ENCODE results near the gene SYP. TPM values are rescaled to one million over a fixed set of nuclear protein-coding genes. Genes with fewer than 3 reads are reported as not detected.
"Not testable (repeated sequence)": the region's sequence is repeated elsewhere in the genome, so short reads cannot be mapped to it uniquely, and the experiment has no call there.

Gene SYP
- total RNA-seq, 1 donor from 2014 or later: 0.27 TPM

GRCh38 chrX:49157194-49157593, 42.8 kb downstream of the SYP start:
- no peak for DNase-seq (ENCODE audit: low spot score in 2 of 2, unreplicated experiment in 2 of 2)
- H3K27me3 Mint-ChIP-seq (ENCODE audit: low read depth): no peaks in the 10 kb centered on the region
- peak overlapping the region; percentile 17 for H3K4me3 Mint-ChIP-seq
- H3K27ac Mint-ChIP-seq: no peak overlapping the region
- peaks cover under 1% of the 10 kb centered on the region for H3K36me3 Mint-ChIP-seq
- peaks cover 10% of the 10 kb centered on the region for H3K4me1 Mint-ChIP-seq
- peaks cover 9% of the 10 kb centered on the region for H3K9me3 Mint-ChIP-seq
- no peak for TF ChIP-seq CTCF (IDR thresholded peaks at IDR 0.05; ENCODE audit: unreplicated experiment)

- H3K9me3 Mint-ChIP-seq: peaks cover 9% of the 10 kb centered on the region
- H3K27ac Mint-ChIP-seq: peak overlapping the region; percentile 99
- H3K27me3 Mint-ChIP-seq (ENCODE audit: low read depth): no peaks in the 10 kb centered on the region
- H3K36me3 Mint-ChIP-seq: peaks cover 2% of the 10 kb centered on the region
- H3K4me3 Mint-ChIP-seq: peak overlapping the region; percentile 78
- H3K4me1 Mint-ChIP-seq: peaks cover 10% of the 10 kb centered on the region
- peak; percentile 66 to 83 for DNase-seq (ENCODE audit: low spot score in 2 of 2, unreplicated experiment in 2 of 2)
- peak; percentile 51 for TF ChIP-seq CTCF (IDR thresholded peaks at IDR 0.05; ENCODE audit: unreplicated experiment)
Observed at GRCh38 chrX:49155900-49156837, 43.8 kb downstream of the SYP start.

- TF ChIP-seq CTCF (IDR thresholded peaks at IDR 0.05; ENCODE audit: unreplicated experiment): no peak
- peak overlapping the region; percentile 99 for H3K27ac Mint-ChIP-seq
Observed at GRCh38 chrX:49155243-49155899, 44.6 kb downstream of the SYP start.

GRCh38 chrX:49153467-49153866, 46.5 kb downstream of the SYP start:
- Mint-ChIP-seq H3K4me1 (peaks cover 10% of the 10 kb centered on the region), H3K36me3 (peaks cover 8% of the 10 kb centered on the region), H3K27ac (no peak overlapping the region), H3K27me3 (ENCODE audit: low read depth) (no peaks in the 10 kb centered on the region), H3K4me3 (no peak overlapping the region), H3K9me3 (peaks cover 19% of the 10 kb centered on the region)
- DNase-seq (ENCODE audit: low spot score in 2 of 2, unreplicated experiment in 2 of 2): no peak
- no peak for TF ChIP-seq CTCF (IDR thresholded peaks at IDR 0.05; ENCODE audit: unreplicated experiment)

More at GRCh38 chrX:49155243-49155899, 44.6 kb downstream of the SYP start:
- no peak for DNase-seq (ENCODE audit: low spot score in 2 of 2, unreplicated experiment in 2 of 2)
- Mint-ChIP-seq H3K27me3 (ENCODE audit: low read depth) (no peaks in the 10 kb centered on the region), H3K4me1 (peaks cover 10% of the 10 kb centered on the region), H3K9me3 (peaks cover 12% of the 10 kb centered on the region), H3K4me3 (peak overlapping the region; percentile 78), H3K36me3 (peaks cover 4% of the 10 kb centered on the region)

- not testable (repeated sequence) for H3K4me1 Mint-ChIP-seq; H3K4me3 Mint-ChIP-seq; H3K27ac Mint-ChIP-seq; DNase-seq (ENCODE audit: low spot score in 2 of 2, unreplicated experiment in 2 of 2); H3K27me3 Mint-ChIP-seq (ENCODE audit: low read depth)
- peaks cover 23% of the 10 kb centered on the region for H3K9me3 Mint-ChIP-seq
- peaks cover 11% of the 10 kb centered on the region for H3K36me3 Mint-ChIP-seq
Observed at GRCh38 chrX:49149291-49149690, 50.7 kb downstream of the SYP start.

- not testable (repeated sequence) for DNase-seq (ENCODE audit: low spot score in 2 of 2, unreplicated experiment in 2 of 2); H3K27me3 Mint-ChIP-seq (ENCODE audit: low read depth); H3K4me3 Mint-ChIP-seq; H3K27ac Mint-ChIP-seq; H3K4me1 Mint-ChIP-seq
- Mint-ChIP-seq H3K36me3 (peaks cover 14% of the 10 kb centered on the region), H3K9me3 (peaks cover 25% of the 10 kb centered on the region)
Observed at GRCh38 chrX:49148390-49149100, 51.4 kb downstream of the SYP start.

Data from mesothelial cell of epicardium (in vitro differentiated cells).